Osteoblast (primary cell): ENCODE measurements around the gene RHBDD1. TPM values are rescaled to one million over a fixed set of nuclear protein-coding genes. Genes with fewer than 3 reads are reported as not detected.

Source experiments
- DNase-seq: peaks from one replicate; pipeline ENCODE4 v3.0.0; 2011; ENCODE audit warnings: low spot score, mixed read lengths; ENCODE audit not compliant: insufficient read length; ENCODE audit errors: missing footprints
- H2AFZ ChIP-seq: 2 replicates; pipeline ENCODE4 v1.6.0; 2011; ENCODE audit warnings: mild to moderate bottlenecking, low read length
- H3K27ac ChIP-seq: 2 replicates; pipeline ENCODE4 v1.5.1; 2011; ENCODE audit warnings: mild to moderate bottlenecking, low read depth, low read length, moderate library complexity
- H3K27me3 ChIP-seq: 2 replicates; pipeline ENCODE4 v1.6.0; 2012; ENCODE audit warnings: mild to moderate bottlenecking, control low read depth, inconsistent platforms, low read length, moderate library complexity; ENCODE audit not compliant: insufficient read depth
- H3K36me3 ChIP-seq: 2 replicates; pipeline ENCODE4 v1.5.1; 2011; ENCODE audit warnings: mild to moderate bottlenecking, low read length, control low read depth, moderate library complexity; ENCODE audit not compliant: insufficient read depth
- H3K4me1 ChIP-seq: 2 replicates; pipeline ENCODE4 v1.5.1; 2011; ENCODE audit warnings: mild to moderate bottlenecking, low read length, control low read depth, moderate library complexity; ENCODE audit not compliant: insufficient read depth
- H3K4me2 ChIP-seq: 2 replicates; pipeline ENCODE4 v1.6.0; 2011; ENCODE audit warnings: mild to moderate bottlenecking, low read length; ENCODE audit not compliant: insufficient read depth
- H3K4me3 ChIP-seq: fragments of 200-600 bp; sonication (generic); 3 replicates; pipeline ENCODE4 v1.5.1; 2012; ENCODE audit warnings: mild to moderate bottlenecking, low read length, inconsistent platforms; ENCODE audit not compliant: insufficient read depth
- H3K79me2 ChIP-seq: 2 replicates; pipeline ENCODE4 v1.6.0; 2012; ENCODE audit warnings: mild to moderate bottlenecking, low read length, control low read depth, inconsistent platforms; ENCODE audit not compliant: insufficient read depth
- H3K9me3 ChIP-seq: 2 replicates; pipeline ENCODE4 v1.5.1; 2011; ENCODE audit warnings: low read depth, low read length, control low read depth
- H4K20me1 ChIP-seq: 2 replicates; pipeline ENCODE4 v1.6.0; 2012; ENCODE audit warnings: mild to moderate bottlenecking, low read length, control low read depth; ENCODE audit not compliant: insufficient read depth
- total RNA-seq: library from RNA; depleted of rRNA; stranded (reverse); fragments of >200 nt; gene quantifications from 2 replicates; pipeline ENCODE4 v1.2.3, GENCODE V29; 2012
- TF ChIP-seq, protein P1 (sequence below): IDR thresholded peaks from 2 replicates; pipeline ENCODE4 v1.5.1; 2011; ENCODE audit warnings: mild to moderate bottlenecking, low read depth, low read length, moderate library complexity; ENCODE audit errors: extremely low read depth

RHBDD1 gene
- total RNA-seq, 1 donor, result 25.3 TPM

DNA sequence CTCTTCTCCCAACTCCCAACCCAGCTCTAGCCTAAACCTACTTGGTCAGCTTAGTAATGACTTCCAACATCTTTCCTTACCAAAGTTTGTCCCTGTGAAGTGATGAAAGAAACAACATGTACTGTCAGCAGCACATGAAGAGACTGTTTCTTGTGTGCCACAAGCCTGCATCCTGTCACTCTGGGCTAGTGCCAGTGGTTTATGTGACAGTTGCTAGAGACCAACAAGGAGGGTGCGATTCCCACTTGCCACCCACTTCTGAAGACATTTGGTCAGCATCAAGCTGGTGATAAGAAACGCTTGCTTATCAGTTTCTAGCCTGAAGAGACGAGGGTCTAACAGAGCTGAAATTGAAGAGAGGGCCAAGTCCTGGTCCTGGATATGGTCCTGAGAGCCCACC, 195.5 kb downstream of the RHBDD1 start:
- H3K4me3 ChIP-seq, result no peak overlapping the region
- H3K79me2 ChIP-seq, result no peaks in the 10 kb centered on the region
- no peak overlapping the region for H2AFZ ChIP-seq
- DNase-seq, result no peak
- no peak overlapping the region for H3K4me2 ChIP-seq
- H3K27ac ChIP-seq, result no peak overlapping the region
- H3K4me1 ChIP-seq, result no peaks in the 10 kb centered on the region
- no peaks in the 10 kb centered on the region for H3K9me3 ChIP-seq
- peaks cover 3% of the 10 kb centered on the region for H3K27me3 ChIP-seq
- no peaks in the 10 kb centered on the region for H4K20me1 ChIP-seq
- no peaks in the 10 kb centered on the region for H3K36me3 ChIP-seq
- TF ChIP-seq, protein P1, sequence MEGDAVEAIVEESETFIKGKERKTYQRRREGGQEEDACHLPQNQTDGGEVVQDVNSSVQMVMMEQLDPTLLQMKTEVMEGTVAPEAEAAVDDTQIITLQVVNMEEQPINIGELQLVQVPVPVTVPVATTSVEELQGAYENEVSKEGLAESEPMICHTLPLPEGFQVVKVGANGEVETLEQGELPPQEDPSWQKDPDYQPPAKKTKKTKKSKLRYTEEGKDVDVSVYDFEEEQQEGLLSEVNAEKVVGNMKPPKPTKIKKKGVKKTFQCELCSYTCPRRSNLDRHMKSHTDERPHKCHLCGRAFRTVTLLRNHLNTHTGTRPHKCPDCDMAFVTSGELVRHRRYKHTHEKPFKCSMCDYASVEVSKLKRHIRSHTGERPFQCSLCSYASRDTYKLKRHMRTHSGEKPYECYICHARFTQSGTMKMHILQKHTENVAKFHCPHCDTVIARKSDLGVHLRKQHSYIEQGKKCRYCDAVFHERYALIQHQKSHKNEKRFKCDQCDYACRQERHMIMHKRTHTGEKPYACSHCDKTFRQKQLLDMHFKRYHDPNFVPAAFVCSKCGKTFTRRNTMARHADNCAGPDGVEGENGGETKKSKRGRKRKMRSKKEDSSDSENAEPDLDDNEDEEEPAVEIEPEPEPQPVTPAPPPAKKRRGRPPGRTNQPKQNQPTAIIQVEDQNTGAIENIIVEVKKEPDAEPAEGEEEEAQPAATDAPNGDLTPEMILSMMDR, result no peak

- H2AFZ ChIP-seq, result no peak overlapping the region
- no peak overlapping the region for H3K4me2 ChIP-seq
- TF ChIP-seq, protein P1, result peak; percentile 90
- no peaks in the 10 kb centered on the region for H3K4me1 ChIP-seq
- peaks cover 3% of the 10 kb centered on the region for H3K27me3 ChIP-seq
- DNase-seq, result no peak
- H3K27ac ChIP-seq, result no peak overlapping the region
- H3K36me3 ChIP-seq, result no peaks in the 10 kb centered on the region
- H3K4me3 ChIP-seq, result no peak overlapping the region
- H4K20me1 ChIP-seq, result no peaks in the 10 kb centered on the region
- no peaks in the 10 kb centered on the region for H3K9me3 ChIP-seq
- H3K79me2 ChIP-seq, result no peaks in the 10 kb centered on the region
These were observed 197.8 kb downstream of the RHBDD1 start for GRCh38 chr2:227033471-227034148.

DNA sequence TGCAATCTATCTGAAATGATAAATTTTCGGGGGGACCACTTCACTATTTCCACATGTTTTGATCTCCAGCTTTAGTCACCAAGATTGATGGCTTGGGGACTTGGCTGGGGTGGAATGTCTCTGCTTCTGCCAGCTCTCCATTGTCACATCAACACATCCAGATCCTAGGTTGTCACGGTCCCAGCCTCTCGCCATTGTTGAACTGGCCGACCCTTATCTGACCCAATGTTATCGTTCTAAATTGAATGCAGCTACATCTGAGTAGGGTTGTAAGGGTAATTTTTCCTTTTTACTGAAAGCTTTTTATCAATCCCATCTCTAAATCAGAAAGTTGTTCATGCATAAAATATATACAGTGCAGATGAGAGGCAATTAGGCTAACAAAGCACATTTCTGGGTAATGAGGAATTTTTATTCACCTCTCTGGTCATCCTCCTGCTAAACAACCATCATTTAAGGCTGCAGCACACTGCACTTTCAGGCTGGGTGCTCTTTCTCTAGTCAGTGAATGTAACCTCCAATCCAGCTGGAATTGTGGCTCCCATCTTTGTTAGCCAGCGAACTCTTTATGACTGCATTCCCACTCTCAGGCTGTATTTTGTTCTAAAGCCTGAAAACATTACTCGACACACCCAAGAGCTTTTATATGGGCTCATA, 200.0 kb downstream of the RHBDD1 start:
- TF ChIP-seq, protein P1, result no peak
- peaks cover 3% of the 10 kb centered on the region for H3K27me3 ChIP-seq
- no peak for DNase-seq

GRCh38 chr2:227036527-227036926, 200.7 kb downstream of the RHBDD1 start:
- Histone ChIP-seq H3K27me3 (peaks cover 3% of the 10 kb centered on the region), H4K20me1 (no peaks in the 10 kb centered on the region), H3K36me3 (no peaks in the 10 kb centered on the region), H3K4me1 (no peaks in the 10 kb centered on the region), H3K4me3 (no peak overlapping the region), H3K4me2 (no peak overlapping the region), H3K79me2 (no peaks in the 10 kb centered on the region), H2AFZ (no peak overlapping the region), H3K27ac (no peak overlapping the region), H3K9me3 (no peaks in the 10 kb centered on the region)
- TF ChIP-seq, protein P1, result no peak
- DNase-seq, result no peak

More for the DNA sequence above, 200.0 kb downstream of the RHBDD1 start:
- no peaks in the 10 kb centered on the region for H3K36me3 ChIP-seq
- H2AFZ ChIP-seq, result no peak overlapping the region
- no peaks in the 10 kb centered on the region for H3K79me2 ChIP-seq
- no peaks in the 10 kb centered on the region for H3K4me1 ChIP-seq
- H3K9me3 ChIP-seq, result no peaks in the 10 kb centered on the region
- H4K20me1 ChIP-seq, result no peaks in the 10 kb centered on the region
- H3K4me3 ChIP-seq, result no peak overlapping the region
- no peak overlapping the region for H3K27ac ChIP-seq
- no peak overlapping the region for H3K4me2 ChIP-seq
